GM18498 (cell line): ENCODE measurements around the gene RAB29.
"Not testable (repeated sequence)": the region's sequence is repeated elsewhere in the genome, so short reads cannot be mapped to it uniquely, and the experiment has no call there.

Source experiments
- ATAC-seq: cut with Tn5 transposase; IDR thresholded peaks from one replicate; pipeline ENCODE4 v1.9.1; 2021; ENCODE audit warnings: mild to moderate bottlenecking, moderate library complexity; ENCODE audit not compliant: unreplicated experiment

RAB29 gene

DNA sequence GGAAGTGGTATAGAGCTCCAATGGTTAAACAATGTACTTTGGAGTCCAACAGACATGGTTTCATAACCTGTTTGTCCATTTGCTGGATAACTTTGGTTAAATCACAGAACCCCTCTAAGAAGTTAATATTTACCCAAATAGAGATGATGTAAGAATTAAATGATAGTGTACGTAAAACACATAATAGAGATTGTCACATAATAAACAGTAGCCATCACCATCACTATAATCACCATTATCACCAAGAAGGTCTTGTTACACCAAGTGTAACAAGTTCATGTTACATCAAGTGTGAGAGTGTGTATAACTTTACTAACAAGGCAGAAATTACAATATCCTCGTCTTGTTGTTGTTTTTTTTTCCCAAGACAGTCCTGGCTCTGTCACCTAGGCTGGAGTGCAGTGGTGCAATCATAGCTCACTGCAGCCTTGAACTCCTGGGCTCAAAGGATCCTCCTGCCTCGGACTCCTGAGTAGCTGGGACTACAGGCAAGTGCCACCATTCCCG, 48.6 kb downstream of the RAB29 start:
- ATAC-seq: no peak

DNA sequence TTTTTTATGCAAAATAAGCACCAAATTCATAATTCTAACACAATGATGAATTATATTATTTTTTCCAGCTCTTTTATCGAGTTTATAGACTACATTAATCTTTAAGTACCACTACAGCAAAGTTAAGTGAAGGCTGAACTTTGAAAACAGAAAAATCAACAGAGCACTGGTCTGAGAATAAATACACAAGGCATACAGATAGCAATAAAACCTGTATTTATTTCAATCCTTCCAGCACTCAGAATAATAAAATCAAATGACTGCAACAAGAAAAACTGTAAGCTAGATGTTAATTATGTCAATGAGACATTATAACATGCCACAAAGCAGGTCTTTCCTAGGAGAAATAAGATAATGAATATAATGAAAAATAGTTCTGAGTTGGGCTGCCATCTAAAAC, 49.8 kb downstream of the RAB29 start:
- ATAC-seq: no peak

DNA sequence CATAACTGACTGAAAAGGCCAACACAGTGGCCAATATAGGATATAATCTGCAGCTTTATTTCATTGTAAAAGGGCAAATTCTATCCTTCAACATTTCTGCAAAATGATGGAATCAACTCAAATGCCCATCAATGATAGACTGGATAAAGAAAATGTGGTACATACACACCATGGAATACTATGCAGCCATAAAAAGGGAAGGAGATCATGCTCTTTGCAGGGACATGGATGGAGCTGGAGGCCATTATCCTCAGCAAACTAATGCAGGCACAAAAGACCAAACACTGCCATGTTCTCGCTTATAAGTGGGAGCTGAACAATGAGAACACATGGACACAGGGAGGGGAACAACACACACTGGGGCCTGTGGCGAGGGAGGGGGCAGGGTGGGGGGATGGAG, 54.5 kb downstream of the RAB29 start:
- not testable (repeated sequence) for ATAC-seq

DNA sequence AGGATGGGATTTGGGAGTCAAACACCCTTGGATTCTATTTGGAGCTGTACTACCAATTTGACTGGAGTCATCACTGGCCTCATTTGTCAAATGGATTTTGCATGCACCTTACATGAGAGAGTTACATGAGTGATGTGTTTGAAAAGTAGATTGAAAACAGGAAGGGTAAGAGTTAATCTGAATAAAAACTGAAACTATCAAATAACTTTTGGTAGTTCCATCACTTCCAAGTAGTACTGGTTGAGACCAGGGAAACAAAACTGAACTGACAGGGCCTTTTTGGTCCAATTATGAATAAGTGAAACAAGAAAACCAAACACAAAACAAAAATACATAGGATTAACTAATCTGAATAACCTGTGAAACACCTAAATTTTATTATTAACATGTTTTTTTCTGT, 55.5 kb downstream of the RAB29 start:
- no peak for ATAC-seq

DNA sequence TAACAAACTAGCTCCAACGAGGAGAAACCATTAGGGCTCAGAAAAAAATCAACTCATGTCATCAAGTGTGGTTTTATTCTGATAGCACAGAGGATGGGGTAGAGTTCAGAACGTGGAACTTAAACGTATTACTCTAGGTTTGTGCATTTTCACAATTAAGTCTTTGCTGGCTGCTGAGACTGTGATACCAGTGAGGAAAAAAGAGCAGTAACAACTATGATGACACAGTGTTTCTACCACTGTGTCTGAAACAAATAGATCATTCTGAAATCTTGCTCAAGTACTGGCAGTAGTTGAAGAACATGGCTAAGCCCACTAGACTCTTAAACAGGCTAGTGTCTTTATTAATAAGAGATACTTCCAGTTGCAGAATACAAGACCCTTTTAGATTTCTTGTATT, 56.3 kb downstream of the RAB29 start:
- no peak for ATAC-seq
